ENCODE results near the gene MYBPC1. TPM values are rescaled to one million over a fixed set of nuclear protein-coding genes. Genes with fewer than 3 reads are reported as not detected.

Gene MYBPC1
- total RNA-seq, 2 donors from 2014 or later = 0.49 to 1.5 TPM

DNA sequence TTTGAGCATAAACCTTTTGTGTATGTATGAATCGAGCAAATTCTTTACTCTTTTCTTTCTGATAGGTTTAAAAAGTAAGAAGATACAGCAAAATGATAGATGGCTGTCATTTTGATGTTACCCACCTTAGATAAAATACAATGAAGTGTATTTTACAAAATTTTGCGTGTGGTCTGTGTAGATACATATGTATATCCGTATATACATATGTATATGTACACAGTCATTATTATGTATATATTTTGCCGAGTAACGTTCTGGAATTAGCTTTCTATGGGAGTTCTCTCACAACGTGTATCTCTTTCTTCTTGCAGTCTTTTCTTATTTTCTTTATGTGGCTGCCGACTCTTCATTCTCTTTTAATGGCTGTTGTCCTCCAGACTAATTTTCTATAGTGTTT lies 70.2 kb downstream of the MYBPC1 start:
- H3K36me3 ChIP-seq = no peaks in the 10 kb centered on the region

GRCh38 chr12:101666052-101666728 lies 71.4 kb downstream of the MYBPC1 start:
- TF ChIP-seq, protein P1, sequence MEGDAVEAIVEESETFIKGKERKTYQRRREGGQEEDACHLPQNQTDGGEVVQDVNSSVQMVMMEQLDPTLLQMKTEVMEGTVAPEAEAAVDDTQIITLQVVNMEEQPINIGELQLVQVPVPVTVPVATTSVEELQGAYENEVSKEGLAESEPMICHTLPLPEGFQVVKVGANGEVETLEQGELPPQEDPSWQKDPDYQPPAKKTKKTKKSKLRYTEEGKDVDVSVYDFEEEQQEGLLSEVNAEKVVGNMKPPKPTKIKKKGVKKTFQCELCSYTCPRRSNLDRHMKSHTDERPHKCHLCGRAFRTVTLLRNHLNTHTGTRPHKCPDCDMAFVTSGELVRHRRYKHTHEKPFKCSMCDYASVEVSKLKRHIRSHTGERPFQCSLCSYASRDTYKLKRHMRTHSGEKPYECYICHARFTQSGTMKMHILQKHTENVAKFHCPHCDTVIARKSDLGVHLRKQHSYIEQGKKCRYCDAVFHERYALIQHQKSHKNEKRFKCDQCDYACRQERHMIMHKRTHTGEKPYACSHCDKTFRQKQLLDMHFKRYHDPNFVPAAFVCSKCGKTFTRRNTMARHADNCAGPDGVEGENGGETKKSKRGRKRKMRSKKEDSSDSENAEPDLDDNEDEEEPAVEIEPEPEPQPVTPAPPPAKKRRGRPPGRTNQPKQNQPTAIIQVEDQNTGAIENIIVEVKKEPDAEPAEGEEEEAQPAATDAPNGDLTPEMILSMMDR (IDR thresholded peaks at IDR 0.05) = no peak
- no peak overlapping the region for H3K4me3 ChIP-seq
- H3K27ac ChIP-seq = no peak overlapping the region
- no peaks in the 10 kb centered on the region for H3K36me3 ChIP-seq
- DNase-seq (ENCODE audit: low spot score) (no peak), ATAC-seq (ENCODE audit: insufficient number of reproducible peaks, low FRiP score, low read depth) (no peak)
- no peaks in the 10 kb centered on the region for H3K27me3 ChIP-seq (replicated peaks; ENCODE audit: insufficient read depth)
- no peaks in the 10 kb centered on the region for H3K4me1 ChIP-seq (ENCODE audit: control insufficient read depth in 1 of 2, low read depth in 2 of 2)
- H3K9me3 ChIP-seq = no peaks in the 10 kb centered on the region

More for the DNA sequence above, 70.2 kb downstream of the MYBPC1 start:
- DNase-seq (ENCODE audit: low spot score) (no peak), ATAC-seq (ENCODE audit: insufficient number of reproducible peaks, low FRiP score, low read depth) (no peak)
- Histone ChIP-seq H3K9me3 (no peaks in the 10 kb centered on the region), H3K27me3 (replicated peaks; ENCODE audit: insufficient read depth) (no peaks in the 10 kb centered on the region), H3K27ac (no peak overlapping the region), H3K4me1 (ENCODE audit: control insufficient read depth in 1 of 2, low read depth in 2 of 2) (no peaks in the 10 kb centered on the region), H3K4me3 (no peak overlapping the region)
- TF ChIP-seq, protein P1 (IDR thresholded peaks at IDR 0.05) = no peak

DNA sequence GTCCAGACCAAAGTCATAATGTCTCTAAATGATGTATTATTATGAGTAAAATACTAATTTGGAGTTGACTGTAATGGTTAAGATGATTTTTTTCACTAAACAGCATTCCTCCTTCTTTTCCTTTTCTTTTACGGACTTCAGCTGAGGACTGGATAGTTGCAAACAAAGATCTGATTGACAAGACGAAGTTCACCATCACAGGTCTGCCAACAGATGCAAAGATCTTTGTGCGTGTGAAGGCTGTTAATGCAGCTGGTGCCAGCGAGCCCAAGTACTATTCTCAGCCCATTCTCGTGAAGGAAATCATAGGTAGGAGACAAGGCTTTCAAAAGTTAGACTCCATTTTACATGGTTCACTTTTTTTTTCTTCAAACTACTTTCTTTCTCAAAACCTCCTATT lies 72.8 kb downstream of the MYBPC1 start:
- Histone ChIP-seq H3K4me3 (no peak overlapping the region), H3K36me3 (no peaks in the 10 kb centered on the region), H3K4me1 (ENCODE audit: control insufficient read depth in 1 of 2, low read depth in 2 of 2) (no peaks in the 10 kb centered on the region), H3K9me3 (no peaks in the 10 kb centered on the region), H3K27me3 (replicated peaks; ENCODE audit: insufficient read depth) (no peaks in the 10 kb centered on the region), H3K27ac (no peak overlapping the region)
- DNase-seq (ENCODE audit: low spot score) (no peak), ATAC-seq (ENCODE audit: insufficient number of reproducible peaks, low FRiP score, low read depth) (no peak)
- TF ChIP-seq, protein P1 (IDR thresholded peaks at IDR 0.05) = no peak

- TF ChIP-seq, protein P1 (IDR thresholded peaks at IDR 0.05) = peak; percentile 43
- H3K27ac ChIP-seq = no peak overlapping the region
- ATAC-seq (ENCODE audit: insufficient number of reproducible peaks, low FRiP score, low read depth) = no peak
- H3K4me1 ChIP-seq (ENCODE audit: control insufficient read depth in 1 of 2, low read depth in 2 of 2) = no peaks in the 10 kb centered on the region
- no peaks in the 10 kb centered on the region for H3K27me3 ChIP-seq (replicated peaks; ENCODE audit: insufficient read depth)
- no peak overlapping the region for H3K4me3 ChIP-seq
- H3K9me3 ChIP-seq = no peaks in the 10 kb centered on the region
- no peak for DNase-seq (ENCODE audit: low spot score)
- H3K36me3 ChIP-seq = no peaks in the 10 kb centered on the region
Observed at GRCh38 chr12:101670007-101670671, 75.4 kb downstream of the MYBPC1 start.

DNA sequence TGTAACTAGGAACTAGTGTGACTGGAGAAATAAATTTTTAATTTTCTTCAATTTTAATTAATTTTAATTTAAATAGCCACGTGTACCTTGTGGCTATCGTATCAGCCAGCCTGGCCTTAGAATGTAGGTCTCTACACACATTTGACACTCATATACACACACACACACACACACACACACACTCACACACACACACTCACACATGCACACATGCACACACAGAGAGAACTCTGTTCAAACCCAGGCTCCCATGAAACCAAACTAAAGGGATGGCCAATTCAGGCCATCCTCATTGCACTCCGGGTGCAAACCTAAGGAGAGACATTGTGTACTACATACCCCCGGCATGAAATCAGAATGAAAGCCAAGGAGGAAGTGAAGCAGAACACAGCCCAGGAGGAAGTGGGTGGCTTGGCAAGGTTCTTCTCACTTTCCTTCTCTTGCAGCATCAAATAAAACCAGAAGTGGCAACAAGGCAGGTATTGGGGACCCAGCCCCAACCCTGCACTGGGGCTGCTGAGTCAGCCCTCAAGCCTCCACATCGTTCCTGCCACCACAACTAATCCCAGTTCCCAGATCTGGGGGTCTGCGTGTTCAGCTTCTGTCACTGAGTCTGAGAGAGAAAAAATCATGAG lies 76.5 kb downstream of the MYBPC1 start:
- no peak for DNase-seq (ENCODE audit: low spot score)
- Histone ChIP-seq H3K4me1 (ENCODE audit: control insufficient read depth in 1 of 2, low read depth in 2 of 2) (no peaks in the 10 kb centered on the region), H3K36me3 (no peaks in the 10 kb centered on the region), H3K9me3 (no peaks in the 10 kb centered on the region), H3K4me3 (no peak overlapping the region), H3K27me3 (replicated peaks; ENCODE audit: insufficient read depth) (no peaks in the 10 kb centered on the region), H3K27ac (no peak overlapping the region)
- TF ChIP-seq, protein P1 (IDR thresholded peaks at IDR 0.05) = no peak
- no peak for ATAC-seq (ENCODE audit: insufficient number of reproducible peaks, low FRiP score, low read depth)
